ENCODE data around the gene OLFM1.

GRCh38 chr9:135151757-135152613 lies 64.5 kb downstream of the OLFM1 start:
- TF ChIP-seq EZH2 (IDR thresholded peaks at IDR 0.05; ENCODE audit: borderline replicate concordance, insufficient read depth, low read depth, low read length, poor library complexity, severe bottlenecking) (no peak), CTCF (IDR thresholded peaks at IDR 0.05) (no peak)
